ENCODE results near the gene MCCD1. TPM values are rescaled to one million over a fixed set of nuclear protein-coding genes. Genes with fewer than 3 reads are reported as not detected.

MCCD1 gene
- total RNA-seq, 1 experiment from 2014 or later: not detected

GRCh38 chr6:31480574-31480973, 48.2 kb upstream of the MCCD1 start:
- H3K27me3 Mint-ChIP-seq (ENCODE audit: low read depth): peaks cover under 1% of the 10 kb centered on the region; the same call in 1 of the 2 replicates
- ATAC-seq: no peak
- ChIA-PET CTCF (interaction anchor here (1.0 to 1.1 kb wide), 2 partner anchors 18 to 38 kb away, joined by 4 to 9 read pairs; no protein-coding TSS in a partner anchor), POLR2A (no interaction called here)
- TF ChIP-seq OVOL2 (CRISPR knock-in tag; IDR thresholded peaks at IDR 0.05; ENCODE audit: borderline replicate concordance): no peak
- TF ChIP-seq SMAD4 (CRISPR knock-in tag; IDR thresholded peaks at IDR 0.05): no peak
- TF ChIP-seq MYBL2 (CRISPR knock-in tag; IDR thresholded peaks at IDR 0.05): no peak
- TF ChIP-seq ATF6 (CRISPR knock-in tag; IDR thresholded peaks at IDR 0.05): no peak
- TF ChIP-seq ZNF138 (CRISPR knock-in tag; conservative IDR thresholded peaks at IDR 0.05): no peak
- no peak for TF ChIP-seq KAT7 (CRISPR knock-in tag; IDR thresholded peaks at IDR 0.05; ENCODE audit: borderline replicate concordance)
- H3K4me1 Mint-ChIP-seq: peaks cover 9% of the 10 kb centered on the region
- H3K9me3 Mint-ChIP-seq: no peaks in the 10 kb centered on the region
- no peak overlapping the region for H3K4me3 Mint-ChIP-seq
- H3K36me3 Mint-ChIP-seq: no peaks in the 10 kb centered on the region
- H3K27ac Mint-ChIP-seq: no peak overlapping the region
- no peak for DNase-seq (ENCODE audit: low spot score)

GRCh38 chr6:31483392-31483791, 45.4 kb upstream of the MCCD1 start:
- no peak for ATAC-seq
- peaks cover 10% of the 10 kb centered on the region for H3K9me3 Mint-ChIP-seq
- H3K27me3 Mint-ChIP-seq (ENCODE audit: low read depth): no peaks in the 10 kb centered on the region; the same call in 1 of the 2 replicates
- CTCF ChIA-PET: no interaction called here
- TF ChIP-seq TCF7 (CRISPR knock-in tag; IDR thresholded peaks at IDR 0.05; ENCODE audit: low read depth): no peak
- no peak for TF ChIP-seq PREB (CRISPR knock-in tag; IDR thresholded peaks at IDR 0.05; ENCODE audit: borderline replicate concordance)
- no peak for TF ChIP-seq JAZF1 (CRISPR knock-in tag; IDR thresholded peaks at IDR 0.05)
- no peak for TF ChIP-seq EMX1 (CRISPR knock-in tag; IDR thresholded peaks at IDR 0.05)
- TF ChIP-seq NFE2L1 (CRISPR knock-in tag; IDR thresholded peaks at IDR 0.05): no peak
- TF ChIP-seq USF2 (CRISPR knock-in tag; IDR thresholded peaks at IDR 0.05): no peak
- TF ChIP-seq AFF4 (CRISPR knock-in tag; IDR thresholded peaks at IDR 0.05; ENCODE audit: borderline replicate concordance): no peak
- TF ChIP-seq CREM (CRISPR knock-in tag; IDR thresholded peaks at IDR 0.05): no peak
- no peak for TF ChIP-seq FOXJ3 (CRISPR knock-in tag; IDR thresholded peaks at IDR 0.05; ENCODE audit: borderline replicate concordance)
- TF ChIP-seq NFATC4 (CRISPR knock-in tag; IDR thresholded peaks at IDR 0.05): no peak
- POLR2A ChIA-PET: no interaction called here
- H3K4me1 Mint-ChIP-seq: peaks cover 21% of the 10 kb centered on the region
- no peak overlapping the region for H3K27ac Mint-ChIP-seq
- peaks cover 6% of the 10 kb centered on the region for H3K36me3 Mint-ChIP-seq
- no peak for DNase-seq (ENCODE audit: low spot score)
- no peak overlapping the region for H3K4me3 Mint-ChIP-seq

GRCh38 chr6:31485055-31485454, 43.7 kb upstream of the MCCD1 start:
- no peak for TF ChIP-seq NR3C1 (CRISPR knock-in tag; conservative IDR thresholded peaks at IDR 0.05; ENCODE audit: low read depth)
- TF ChIP-seq ZNF138 (CRISPR knock-in tag; conservative IDR thresholded peaks at IDR 0.05): no peak
- TF ChIP-seq AR (CRISPR knock-in tag; IDR thresholded peaks at IDR 0.05): no peak
- no peak for TF ChIP-seq NR1H2 (CRISPR knock-in tag; IDR thresholded peaks at IDR 0.05)
- no peak for TF ChIP-seq STAT6 (CRISPR knock-in tag; conservative IDR thresholded peaks at IDR 0.05; ENCODE audit: low read depth)
- Mint-ChIP-seq H3K9me3 (peaks cover 10% of the 10 kb centered on the region), H3K4me3 (no peak overlapping the region), H3K27me3 (ENCODE audit: low read depth) (no peaks in the 10 kb centered on the region), H3K4me1 (peaks cover 37% of the 10 kb centered on the region), H3K27ac (no peak overlapping the region), H3K36me3 (peaks cover 6% of the 10 kb centered on the region)
- ChIA-PET CTCF (no interaction called here), POLR2A (no interaction called here)
- ATAC-seq (no peak), DNase-seq (ENCODE audit: low spot score) (no peak)
